HepG2 (cell line): ENCODE measurements around the gene CD46.

Experiments used
- IKZF1 ChIP-seq: fragments of 450-650 bp; IDR thresholded peaks from 2 replicates; pipeline ENCODE4 v1.7.1; 2016
- KMT2A ChIP-seq: sonication (generic); formaldehyde crosslinking; IDR thresholded peaks from 2 replicates; pipeline ENCODE4 v1.4.0; 2020; ENCODE audit warnings: missing genetic modification reagents
- MEIS1 ChIP-seq: sonication (generic); formaldehyde crosslinking; IDR thresholded peaks from 2 replicates; pipeline ENCODE4 v1.9.0; 2021; ENCODE audit warnings: mild to moderate bottlenecking, missing genetic modification reagents, moderate library complexity, borderline replicate concordance
- MIXL1 ChIP-seq: IDR thresholded peaks from 2 replicates; pipeline ENCODE4 v1.6.1; 2016
- NFYB ChIP-seq: sonication (generic); formaldehyde crosslinking; IDR thresholded peaks from 2 replicates; pipeline ENCODE4 v1.4.0; 2020; ENCODE audit warnings: missing genetic modification reagents
- POLR2AphosphoS5 ChIP-seq: IDR thresholded peaks from 2 replicates; pipeline ENCODE4 v1.6.1; 2012; ENCODE audit warnings: low read depth, low read length
- SIN3A ChIP-seq: IDR thresholded peaks from 2 replicates; pipeline ENCODE4 v1.6.1; 2011; ENCODE audit warnings: low read depth, mild to moderate bottlenecking, control low read depth, low read length, borderline replicate concordance
- SRSF1 ChIP-seq: fragments of 200-400 bp; formaldehyde crosslinking; optimal IDR thresholded peaks from 2 replicates; pipeline ENCODE3; 2017; ENCODE audit warnings: mild to moderate bottlenecking, low read depth, low read length, moderate library complexity
- TARDBP ChIP-seq: sonication (generic); formaldehyde crosslinking; IDR thresholded peaks from 2 replicates; pipeline ENCODE4 v1.8.0; 2022; ENCODE audit warnings: mild to moderate bottlenecking, missing genetic modification reagents
- ZNF460 ChIP-seq: sonication (generic); formaldehyde crosslinking; IDR thresholded peaks from 2 replicates; pipeline ENCODE4 v1.5.1; 2020; ENCODE audit warnings: missing genetic modification reagents, mild to moderate bottlenecking, borderline replicate concordance
- ZNF780A ChIP-seq: sonication (generic); formaldehyde crosslinking; IDR thresholded peaks from 2 replicates; pipeline ENCODE4 v1.8.0; 2022; ENCODE audit warnings: mild to moderate bottlenecking, missing genetic modification reagents, moderate library complexity
- TF ChIP-seq, protein P1 (sequence below): sonication (generic); formaldehyde crosslinking; IDR thresholded peaks from 2 replicates; pipeline ENCODE4 v1.8.0; 2022; ENCODE audit warnings: mild to moderate bottlenecking, missing genetic modification reagents, moderate library complexity
- TF ChIP-seq, protein P2 (sequence below): sonication (generic); formaldehyde crosslinking; IDR thresholded peaks from 2 replicates; pipeline ENCODE4 v1.5.0; 2020; ENCODE audit warnings: mild to moderate bottlenecking, missing genetic modification reagents, moderate library complexity

DNA sequence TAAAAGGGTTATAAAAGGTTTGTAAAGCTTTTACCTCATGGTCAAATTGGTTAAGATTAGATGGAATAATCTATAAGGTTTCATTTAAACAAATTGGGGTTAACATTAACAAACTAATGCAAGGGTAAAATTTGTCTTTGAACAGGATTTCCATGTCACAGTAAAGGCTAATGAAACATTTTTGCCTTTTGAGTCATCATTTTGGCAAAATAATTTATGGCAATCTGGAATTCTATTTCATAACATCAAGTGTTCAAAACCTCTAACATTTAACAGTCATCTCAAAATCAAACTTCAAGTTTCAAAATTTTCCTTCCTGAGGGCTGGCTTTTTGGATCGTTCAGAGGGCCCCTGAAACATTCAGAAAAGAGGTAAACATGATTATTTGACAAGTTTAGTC lies 6.6 kb upstream of the CD46 start:
- TF ChIP-seq POLR2AphosphoS5 (no peak), ZNF780A (CRISPR knock-in tag) (no peak), SIN3A (no peak), IKZF1 (no peak), MEIS1 (CRISPR knock-in tag) (no peak), MIXL1 (CRISPR knock-in tag) (no peak), SRSF1 (no peak), KMT2A (CRISPR knock-in tag) (no peak), NFYB (CRISPR knock-in tag) (no peak), TARDBP (CRISPR knock-in tag) (no peak), ZNF460 (CRISPR knock-in tag) (no peak)
- TF ChIP-seq, protein P1, sequence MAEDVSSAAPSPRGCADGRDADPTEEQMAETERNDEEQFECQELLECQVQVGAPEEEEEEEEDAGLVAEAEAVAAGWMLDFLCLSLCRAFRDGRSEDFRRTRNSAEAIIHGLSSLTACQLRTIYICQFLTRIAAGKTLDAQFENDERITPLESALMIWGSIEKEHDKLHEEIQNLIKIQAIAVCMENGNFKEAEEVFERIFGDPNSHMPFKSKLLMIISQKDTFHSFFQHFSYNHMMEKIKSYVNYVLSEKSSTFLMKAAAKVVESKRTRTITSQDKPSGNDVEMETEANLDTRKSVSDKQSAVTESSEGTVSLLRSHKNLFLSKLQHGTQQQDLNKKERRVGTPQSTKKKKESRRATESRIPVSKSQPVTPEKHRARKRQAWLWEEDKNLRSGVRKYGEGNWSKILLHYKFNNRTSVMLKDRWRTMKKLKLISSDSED (CRISPR knock-in tag), result no peak
- TF ChIP-seq, protein P2, sequence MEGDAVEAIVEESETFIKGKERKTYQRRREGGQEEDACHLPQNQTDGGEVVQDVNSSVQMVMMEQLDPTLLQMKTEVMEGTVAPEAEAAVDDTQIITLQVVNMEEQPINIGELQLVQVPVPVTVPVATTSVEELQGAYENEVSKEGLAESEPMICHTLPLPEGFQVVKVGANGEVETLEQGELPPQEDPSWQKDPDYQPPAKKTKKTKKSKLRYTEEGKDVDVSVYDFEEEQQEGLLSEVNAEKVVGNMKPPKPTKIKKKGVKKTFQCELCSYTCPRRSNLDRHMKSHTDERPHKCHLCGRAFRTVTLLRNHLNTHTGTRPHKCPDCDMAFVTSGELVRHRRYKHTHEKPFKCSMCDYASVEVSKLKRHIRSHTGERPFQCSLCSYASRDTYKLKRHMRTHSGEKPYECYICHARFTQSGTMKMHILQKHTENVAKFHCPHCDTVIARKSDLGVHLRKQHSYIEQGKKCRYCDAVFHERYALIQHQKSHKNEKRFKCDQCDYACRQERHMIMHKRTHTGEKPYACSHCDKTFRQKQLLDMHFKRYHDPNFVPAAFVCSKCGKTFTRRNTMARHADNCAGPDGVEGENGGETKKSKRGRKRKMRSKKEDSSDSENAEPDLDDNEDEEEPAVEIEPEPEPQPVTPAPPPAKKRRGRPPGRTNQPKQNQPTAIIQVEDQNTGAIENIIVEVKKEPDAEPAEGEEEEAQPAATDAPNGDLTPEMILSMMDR, result no peak
